ENCODE results near the gene NHERF2.

The NHERF2 gene

GRCh38 chr16:2001456-2002355, 25.0 kb upstream of the NHERF2 start:
- Histone ChIP-seq H3K9me3 (ENCODE audit: insufficient read depth, low read depth, low read length) (no peaks in the 10 kb centered on the region), H3K4me3 (ENCODE audit: low read length, poor library complexity, severe bottlenecking) (no peak overlapping the region), H3K9me2 (replicated peaks; ENCODE audit: low read depth, low read length) (no peaks in the 10 kb centered on the region), H3K79me2 (ENCODE audit: insufficient read depth, low read length) (peaks cover 28% of the 10 kb centered on the region), H3K27me3 (ENCODE audit: insufficient read depth, low read length, poor library complexity, severe bottlenecking) (no peaks in the 10 kb centered on the region), H3F3A (ENCODE audit: low read depth) (no peaks in the 10 kb centered on the region), H3K36me3 (ENCODE audit: insufficient read depth, low read length) (peaks cover 31% of the 10 kb centered on the region; the same call in 1 of the 2 replicates), H2AFZ (ENCODE audit: low read length) (no peak overlapping the region), H3K9ac (ENCODE audit: low read depth, low read length, poor library complexity, severe bottlenecking) (no peak overlapping the region), H3K4me1 (ENCODE audit: insufficient read depth, low read length, poor library complexity, severe bottlenecking) (no peaks in the 10 kb centered on the region), H3K4me2 (ENCODE audit: low read depth, low read length, poor library complexity, severe bottlenecking) (no peak overlapping the region), H4K20me1 (ENCODE audit: insufficient read depth, low read length, poor library complexity, severe bottlenecking) (peaks cover 4% of the 10 kb centered on the region)
- no peak for TF ChIP-seq EZH2phosphoT487 (IDR thresholded peaks at IDR 0.05; ENCODE audit: borderline replicate concordance)
- TF ChIP-seq CTCF (conservative IDR thresholded peaks at IDR 0.05; ENCODE audit: low read length), result no peak

GRCh38 chr16:2002406-2003230, 24.1 kb upstream of the NHERF2 start:
- TF ChIP-seq CTCF (conservative IDR thresholded peaks at IDR 0.05; ENCODE audit: low read length), result no peak
- no peak for TF ChIP-seq EZH2phosphoT487 (IDR thresholded peaks at IDR 0.05; ENCODE audit: borderline replicate concordance)
- no peak overlapping the region for H3K9ac ChIP-seq (ENCODE audit: low read depth, low read length, poor library complexity, severe bottlenecking)
- no peak overlapping the region for H2AFZ ChIP-seq (ENCODE audit: low read length)
- no peaks in the 10 kb centered on the region for H3K9me3 ChIP-seq (ENCODE audit: insufficient read depth, low read depth, low read length)
- no peak overlapping the region for H3K4me3 ChIP-seq (ENCODE audit: low read length, poor library complexity, severe bottlenecking)
- peaks cover 8% of the 10 kb centered on the region for H4K20me1 ChIP-seq (ENCODE audit: insufficient read depth, low read length, poor library complexity, severe bottlenecking)
- H3K79me2 ChIP-seq (ENCODE audit: insufficient read depth, low read length), result peaks cover 37% of the 10 kb centered on the region
- H3K4me1 ChIP-seq (ENCODE audit: insufficient read depth, low read length, poor library complexity, severe bottlenecking), result no peaks in the 10 kb centered on the region
- peaks cover 28% of the 10 kb centered on the region; the same call in 1 of the 2 replicates for H3K36me3 ChIP-seq (ENCODE audit: insufficient read depth, low read length)
- H3K4me2 ChIP-seq (ENCODE audit: low read depth, low read length, poor library complexity, severe bottlenecking), result no peak overlapping the region
- H3K27me3 ChIP-seq (ENCODE audit: insufficient read depth, low read length, poor library complexity, severe bottlenecking), result no peaks in the 10 kb centered on the region
- no peaks in the 10 kb centered on the region for H3F3A ChIP-seq (ENCODE audit: low read depth)
- H3K9me2 ChIP-seq (replicated peaks; ENCODE audit: low read depth, low read length), result no peaks in the 10 kb centered on the region

DNA sequence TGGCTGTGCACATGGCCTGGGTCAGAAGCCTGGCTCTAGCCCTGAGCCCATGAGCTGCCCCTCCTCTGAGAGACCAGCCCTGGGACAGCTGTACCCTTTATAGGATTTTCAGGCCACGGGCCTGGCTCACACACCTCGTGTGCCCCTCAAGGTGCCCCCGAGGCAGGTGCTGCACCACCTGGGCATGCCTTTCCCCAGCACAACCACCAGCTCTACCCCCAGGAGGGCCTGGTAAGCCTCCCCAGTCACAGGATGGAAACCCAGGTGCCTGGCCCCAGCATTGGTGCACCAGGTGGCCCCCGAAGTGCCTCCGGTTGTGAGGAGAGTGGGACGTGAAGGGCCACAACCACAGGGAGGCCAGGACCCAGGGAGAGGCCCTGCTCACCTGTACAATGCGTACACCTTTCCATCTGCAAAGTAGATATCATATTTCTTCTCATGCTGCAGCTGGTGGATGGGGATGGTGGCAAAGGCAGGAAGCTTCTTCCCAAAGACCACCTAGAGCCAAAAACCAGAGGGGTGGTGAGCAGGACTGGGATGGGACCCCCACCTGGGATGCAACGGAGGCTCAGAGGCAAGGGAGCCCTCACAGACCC, 23.4 kb upstream of the NHERF2 start:
- H3K36me3 ChIP-seq (ENCODE audit: insufficient read depth, low read length), result peaks cover 28% of the 10 kb centered on the region; the same call in 1 of the 2 replicates
- peaks cover 44% of the 10 kb centered on the region for H3K79me2 ChIP-seq (ENCODE audit: insufficient read depth, low read length)
- H3K27me3 ChIP-seq (ENCODE audit: insufficient read depth, low read length, poor library complexity, severe bottlenecking), result no peaks in the 10 kb centered on the region
- TF ChIP-seq EZH2phosphoT487 (IDR thresholded peaks at IDR 0.05; ENCODE audit: borderline replicate concordance) (no peak), CTCF (conservative IDR thresholded peaks at IDR 0.05; ENCODE audit: low read length) (no peak)
- no peaks in the 10 kb centered on the region for H3K9me2 ChIP-seq (replicated peaks; ENCODE audit: low read depth, low read length)
- H3F3A ChIP-seq (ENCODE audit: low read depth), result no peaks in the 10 kb centered on the region
- no peak overlapping the region for H3K9ac ChIP-seq (ENCODE audit: low read depth, low read length, poor library complexity, severe bottlenecking)
- H3K9me3 ChIP-seq (ENCODE audit: insufficient read depth, low read depth, low read length), result no peaks in the 10 kb centered on the region
- peaks cover 15% of the 10 kb centered on the region for H4K20me1 ChIP-seq (ENCODE audit: insufficient read depth, low read length, poor library complexity, severe bottlenecking)
- H3K4me1 ChIP-seq (ENCODE audit: insufficient read depth, low read length, poor library complexity, severe bottlenecking), result peaks cover 4% of the 10 kb centered on the region
- no peak overlapping the region for H3K4me3 ChIP-seq (ENCODE audit: low read length, poor library complexity, severe bottlenecking)
- no peak overlapping the region for H3K4me2 ChIP-seq (ENCODE audit: low read depth, low read length, poor library complexity, severe bottlenecking)
- H2AFZ ChIP-seq (ENCODE audit: low read length), result no peak overlapping the region

All from Loucy (cell line).